ENCODE results near the gene TUBB3. TPM values are rescaled to one million over a fixed set of nuclear protein-coding genes. Genes with fewer than 3 reads are reported as not detected.

TUBB3 gene
- total and polyA plus RNA-seq, 2 of the 4 experiments (the other 2 are of a cell fraction) = 311 to 410 TPM

DNA sequence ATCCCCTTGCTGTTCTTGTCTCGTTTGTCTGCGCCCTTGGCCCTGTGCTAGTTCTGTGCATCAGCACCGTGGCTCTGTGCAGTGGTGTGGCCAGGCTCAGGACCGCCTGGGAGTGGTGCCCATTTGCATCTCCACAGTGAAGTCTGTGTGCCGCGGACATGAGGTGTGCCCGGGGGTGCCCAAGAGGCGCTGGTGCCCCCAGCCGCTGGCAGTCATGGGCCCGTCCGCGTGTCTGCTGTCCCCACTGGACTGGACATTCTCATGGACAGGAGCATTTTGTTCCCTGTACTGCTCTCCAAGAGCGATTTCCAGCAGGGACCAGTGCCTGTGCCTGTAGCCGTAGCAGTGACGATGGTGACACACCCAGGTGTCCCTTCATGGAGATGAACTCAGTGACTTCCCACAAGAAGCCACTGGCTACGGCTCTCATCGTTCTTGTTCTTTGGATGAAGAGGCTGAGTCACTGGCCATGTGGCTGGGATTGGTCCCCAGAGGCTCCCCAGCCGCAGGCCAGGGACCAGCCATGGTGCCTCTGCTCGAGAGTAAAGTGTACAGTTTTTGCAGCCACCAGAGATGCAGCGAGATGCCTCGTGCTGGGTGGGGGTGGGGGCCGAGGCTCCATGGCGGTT, 17.5 kb upstream of the TUBB3 start:
- H3K56ac ChIP-seq (ENCODE audit: extremely low read depth, insufficient read depth, low read length) = no peak overlapping the region
- no peak overlapping the region for H4K8ac ChIP-seq (ENCODE audit: low read depth in 2 of 2, low read length in 2 of 2)
- H2BK20ac ChIP-seq (ENCODE audit: low read depth, low read length) = no peak overlapping the region
- no peaks in the 10 kb centered on the region for H3K9me1 ChIP-seq (ENCODE audit: insufficient read depth, low read length)
- no peak overlapping the region for H2BK15ac ChIP-seq (ENCODE audit: low read depth, low read length)
- H2BK120ac ChIP-seq (ENCODE audit: low read depth, low read length) = no peak overlapping the region
- intact Hi-C loops (cut with micrococcal nuclease) (no loop called here), dilution Hi-C loops (cut with HindIII; ENCODE audit: low sequenced_read_pairs, unreplicated experiment) (no loop called here), in situ Hi-C loops (cut with MboI; ENCODE audit: low sequenced_read_pairs) (no loop called here)
- ChIA-PET CTCF (no interaction called here), POLR2A (ENCODE audit: unreplicated experiment) (no interaction called here)
- H3K9me3 ChIP-seq (ENCODE audit: control insufficient read depth, insufficient read depth, low read length) = no peaks in the 10 kb centered on the region
- DNase-seq = no peak
- H4K91ac ChIP-seq (ENCODE audit: insufficient read depth, low read depth, low read length) = no peak overlapping the region
- H3K9ac ChIP-seq (ENCODE audit: low read depth, low read length) = no peak overlapping the region
- H2AK5ac ChIP-seq (ENCODE audit: low read depth, low read length) = no peak overlapping the region
- BruUV-seq (replicated peaks) = no TSS peak
- ATAC-seq (ENCODE audit: low read depth) = no peak
- no peak overlapping the region for H3K27ac ChIP-seq (ENCODE audit: insufficient read depth, low read length)
- H3K4ac ChIP-seq (ENCODE audit: low read depth, low read length) = no peak overlapping the region
- no peak overlapping the region for H4K5ac ChIP-seq (ENCODE audit: low read depth, low read length)
- no peaks in the 10 kb centered on the region for H3K27me3 ChIP-seq (ENCODE audit: control insufficient read depth, insufficient read depth, low read length)
- no peak overlapping the region for H3K4me2 ChIP-seq (ENCODE audit: low read depth, low read length)
- H3K4me1 ChIP-seq (ENCODE audit: control insufficient read depth, insufficient read depth, low read length) = no peaks in the 10 kb centered on the region
- no peak for TF ChIP-seq RCOR1 (IDR thresholded peaks at IDR 0.05; ENCODE audit: insufficient replicate concordance, low read length)
- TF ChIP-seq ELK1 (IDR thresholded peaks at IDR 0.05; ENCODE audit: borderline replicate concordance, low read depth, low read length) = no peak
- TF ChIP-seq BHLHE40 (IDR thresholded peaks at IDR 0.05; ENCODE audit: low read depth, low read length) = no peak
- no peak for TF ChIP-seq NFE2L2 (IDR thresholded peaks at IDR 0.05; ENCODE audit: low read depth, low read length)
- no peak for TF ChIP-seq POLR2A (IDR thresholded peaks at IDR 0.05; ENCODE audit: low read depth, low read length)
- no peak for TF ChIP-seq CEBPB (IDR thresholded peaks at IDR 0.05; ENCODE audit: low read depth, low read length)
- TF ChIP-seq RAD21 (IDR thresholded peaks at IDR 0.05; ENCODE audit: low read length) = no peak
- no peak for TF ChIP-seq MXI1 (IDR thresholded peaks at IDR 0.05; ENCODE audit: borderline replicate concordance, low read depth, low read length)
- H4K20me1 ChIP-seq (ENCODE audit: insufficient read depth, low read length) = peaks cover 3% of the 10 kb centered on the region
- no peak overlapping the region for H3K18ac ChIP-seq (ENCODE audit: low read depth, low read length)
- H2AK9ac ChIP-seq (replicated peaks; ENCODE audit: low read depth, low read length, poor library complexity) = no peak overlapping the region
- no peak overlapping the region for H3K4me3 ChIP-seq (ENCODE audit: insufficient read depth, low read depth, low read length)
- 98% methylated on average over 15 of the region's 23 CpGs; no CpG with 5 or more reads in 1 of the 2 experiments for WGBS, 2 experiments (ENCODE audit: extremely low coverage in 2 of 2, insufficient read length in 1 of 2)
- H3K23ac ChIP-seq (ENCODE audit: low read depth, low read length) = no peak overlapping the region
- H3K79me1 ChIP-seq (ENCODE audit: low read depth in 1 of 2, low read length in 2 of 2) = peaks cover 0 to 17% of the 10 kb centered on the region in 2 experiments; a peak in 2 of 4 replicates
- H2AFZ ChIP-seq (replicated peaks; ENCODE audit: low read length, poor library complexity) = no peak overlapping the region
- no peak overlapping the region for H3K14ac ChIP-seq (replicated peaks; ENCODE audit: low read depth, low read length)
- H3K36me3 ChIP-seq (ENCODE audit: control insufficient read depth, insufficient read depth, low read length) = peaks cover 68% of the 10 kb centered on the region
- no peak overlapping the region for H2BK5ac ChIP-seq (ENCODE audit: low read depth, low read length, poor library complexity, severe bottlenecking)

Measured in IMR-90 (cell line).